ENCODE data around the gene ARL1. TPM values are rescaled to one million over a fixed set of nuclear protein-coding genes. Genes with fewer than 3 reads are reported as not detected.

The ARL1 gene
- total and polyA plus RNA-seq, 9 of the 15 experiments (the other 6 are each of a cell fraction or from before 2014, with no cell fraction given): 53.0 to 127 (median 68.6) TPM

DNA sequence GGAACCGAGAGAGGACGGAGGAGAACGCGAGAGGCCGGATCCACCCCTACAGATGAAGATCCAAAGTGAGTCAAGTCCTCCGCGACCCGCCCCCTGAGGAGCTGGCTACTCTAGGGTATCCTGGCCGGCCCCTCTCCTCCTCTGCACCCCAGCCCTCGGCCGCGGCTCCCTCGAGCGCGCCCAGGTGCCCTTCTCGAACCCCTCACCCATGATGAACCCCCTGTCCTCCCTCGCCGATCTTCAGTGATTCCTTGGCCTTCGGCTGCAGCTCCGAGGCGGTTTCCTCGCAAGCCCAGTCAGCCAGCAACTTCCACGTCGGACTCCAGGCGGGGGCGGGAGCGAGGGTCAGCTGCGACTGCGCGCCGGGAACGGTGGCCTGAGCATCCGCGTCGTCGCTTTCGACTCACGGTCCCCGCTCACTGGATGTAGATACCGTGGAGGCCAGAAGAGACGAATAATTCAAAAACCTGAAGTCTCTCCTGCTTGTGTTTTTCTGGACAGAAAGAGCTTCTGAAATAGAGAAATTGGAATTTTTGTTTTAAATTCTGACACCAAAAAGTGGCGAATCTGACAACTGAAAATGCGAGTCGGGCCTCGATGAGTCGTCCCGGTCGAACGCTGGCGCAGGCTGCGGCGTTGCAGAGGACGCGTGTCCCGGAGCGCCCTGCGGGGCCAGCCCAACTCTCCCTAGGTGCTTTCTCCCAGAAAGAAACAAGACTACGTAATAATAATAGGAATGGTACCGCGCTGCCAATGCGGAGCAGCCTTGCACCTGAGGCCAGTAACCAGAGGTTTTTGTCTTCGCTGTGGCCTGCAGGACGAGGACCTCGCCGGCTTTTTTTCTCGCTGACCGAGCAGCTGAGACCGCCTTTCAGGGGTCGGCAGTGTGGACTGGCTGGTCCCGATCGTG, at the start of gene ARL1 (continued):
- TF ChIP-seq, protein P1, sequence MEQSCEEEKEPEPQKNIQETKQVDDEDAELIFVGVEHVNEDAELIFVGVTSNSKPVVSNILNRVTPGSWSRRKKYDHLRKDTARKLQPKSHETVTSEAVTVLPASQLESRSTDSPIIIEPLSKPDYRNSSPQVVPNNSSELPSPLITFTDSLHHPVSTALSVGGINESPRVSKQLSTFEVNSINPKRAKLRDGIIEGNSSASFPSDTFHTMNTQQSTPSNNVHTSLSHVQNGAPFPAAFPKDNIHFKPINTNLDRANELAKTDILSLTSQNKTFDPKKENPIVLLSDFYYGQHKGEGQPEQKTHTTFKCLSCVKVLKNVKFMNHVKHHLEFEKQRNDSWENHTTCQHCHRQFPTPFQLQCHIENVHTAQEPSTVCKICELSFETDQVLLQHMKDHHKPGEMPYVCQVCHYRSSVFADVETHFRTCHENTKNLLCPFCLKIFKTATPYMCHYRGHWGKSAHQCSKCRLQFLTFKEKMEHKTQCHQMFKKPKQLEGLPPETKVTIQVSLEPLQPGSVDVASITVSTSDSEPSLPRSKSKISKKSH (CRISPR knock-in tag; IDR thresholded peaks at IDR 0.05): no peak
- no peak for TF ChIP-seq POLR2AphosphoS2 (IDR thresholded peaks at IDR 0.05; ENCODE audit: low read length)
- peak; percentile 93 for TF ChIP-seq SOX6 (IDR thresholded peaks at IDR 0.05)
- TF ChIP-seq NFE2 (IDR thresholded peaks at IDR 0.05; ENCODE audit: low read depth): no peak
- TF ChIP-seq ATF2 (CRISPR knock-in tag; IDR thresholded peaks at IDR 0.05): no peak
- TF ChIP-seq, protein P2, sequence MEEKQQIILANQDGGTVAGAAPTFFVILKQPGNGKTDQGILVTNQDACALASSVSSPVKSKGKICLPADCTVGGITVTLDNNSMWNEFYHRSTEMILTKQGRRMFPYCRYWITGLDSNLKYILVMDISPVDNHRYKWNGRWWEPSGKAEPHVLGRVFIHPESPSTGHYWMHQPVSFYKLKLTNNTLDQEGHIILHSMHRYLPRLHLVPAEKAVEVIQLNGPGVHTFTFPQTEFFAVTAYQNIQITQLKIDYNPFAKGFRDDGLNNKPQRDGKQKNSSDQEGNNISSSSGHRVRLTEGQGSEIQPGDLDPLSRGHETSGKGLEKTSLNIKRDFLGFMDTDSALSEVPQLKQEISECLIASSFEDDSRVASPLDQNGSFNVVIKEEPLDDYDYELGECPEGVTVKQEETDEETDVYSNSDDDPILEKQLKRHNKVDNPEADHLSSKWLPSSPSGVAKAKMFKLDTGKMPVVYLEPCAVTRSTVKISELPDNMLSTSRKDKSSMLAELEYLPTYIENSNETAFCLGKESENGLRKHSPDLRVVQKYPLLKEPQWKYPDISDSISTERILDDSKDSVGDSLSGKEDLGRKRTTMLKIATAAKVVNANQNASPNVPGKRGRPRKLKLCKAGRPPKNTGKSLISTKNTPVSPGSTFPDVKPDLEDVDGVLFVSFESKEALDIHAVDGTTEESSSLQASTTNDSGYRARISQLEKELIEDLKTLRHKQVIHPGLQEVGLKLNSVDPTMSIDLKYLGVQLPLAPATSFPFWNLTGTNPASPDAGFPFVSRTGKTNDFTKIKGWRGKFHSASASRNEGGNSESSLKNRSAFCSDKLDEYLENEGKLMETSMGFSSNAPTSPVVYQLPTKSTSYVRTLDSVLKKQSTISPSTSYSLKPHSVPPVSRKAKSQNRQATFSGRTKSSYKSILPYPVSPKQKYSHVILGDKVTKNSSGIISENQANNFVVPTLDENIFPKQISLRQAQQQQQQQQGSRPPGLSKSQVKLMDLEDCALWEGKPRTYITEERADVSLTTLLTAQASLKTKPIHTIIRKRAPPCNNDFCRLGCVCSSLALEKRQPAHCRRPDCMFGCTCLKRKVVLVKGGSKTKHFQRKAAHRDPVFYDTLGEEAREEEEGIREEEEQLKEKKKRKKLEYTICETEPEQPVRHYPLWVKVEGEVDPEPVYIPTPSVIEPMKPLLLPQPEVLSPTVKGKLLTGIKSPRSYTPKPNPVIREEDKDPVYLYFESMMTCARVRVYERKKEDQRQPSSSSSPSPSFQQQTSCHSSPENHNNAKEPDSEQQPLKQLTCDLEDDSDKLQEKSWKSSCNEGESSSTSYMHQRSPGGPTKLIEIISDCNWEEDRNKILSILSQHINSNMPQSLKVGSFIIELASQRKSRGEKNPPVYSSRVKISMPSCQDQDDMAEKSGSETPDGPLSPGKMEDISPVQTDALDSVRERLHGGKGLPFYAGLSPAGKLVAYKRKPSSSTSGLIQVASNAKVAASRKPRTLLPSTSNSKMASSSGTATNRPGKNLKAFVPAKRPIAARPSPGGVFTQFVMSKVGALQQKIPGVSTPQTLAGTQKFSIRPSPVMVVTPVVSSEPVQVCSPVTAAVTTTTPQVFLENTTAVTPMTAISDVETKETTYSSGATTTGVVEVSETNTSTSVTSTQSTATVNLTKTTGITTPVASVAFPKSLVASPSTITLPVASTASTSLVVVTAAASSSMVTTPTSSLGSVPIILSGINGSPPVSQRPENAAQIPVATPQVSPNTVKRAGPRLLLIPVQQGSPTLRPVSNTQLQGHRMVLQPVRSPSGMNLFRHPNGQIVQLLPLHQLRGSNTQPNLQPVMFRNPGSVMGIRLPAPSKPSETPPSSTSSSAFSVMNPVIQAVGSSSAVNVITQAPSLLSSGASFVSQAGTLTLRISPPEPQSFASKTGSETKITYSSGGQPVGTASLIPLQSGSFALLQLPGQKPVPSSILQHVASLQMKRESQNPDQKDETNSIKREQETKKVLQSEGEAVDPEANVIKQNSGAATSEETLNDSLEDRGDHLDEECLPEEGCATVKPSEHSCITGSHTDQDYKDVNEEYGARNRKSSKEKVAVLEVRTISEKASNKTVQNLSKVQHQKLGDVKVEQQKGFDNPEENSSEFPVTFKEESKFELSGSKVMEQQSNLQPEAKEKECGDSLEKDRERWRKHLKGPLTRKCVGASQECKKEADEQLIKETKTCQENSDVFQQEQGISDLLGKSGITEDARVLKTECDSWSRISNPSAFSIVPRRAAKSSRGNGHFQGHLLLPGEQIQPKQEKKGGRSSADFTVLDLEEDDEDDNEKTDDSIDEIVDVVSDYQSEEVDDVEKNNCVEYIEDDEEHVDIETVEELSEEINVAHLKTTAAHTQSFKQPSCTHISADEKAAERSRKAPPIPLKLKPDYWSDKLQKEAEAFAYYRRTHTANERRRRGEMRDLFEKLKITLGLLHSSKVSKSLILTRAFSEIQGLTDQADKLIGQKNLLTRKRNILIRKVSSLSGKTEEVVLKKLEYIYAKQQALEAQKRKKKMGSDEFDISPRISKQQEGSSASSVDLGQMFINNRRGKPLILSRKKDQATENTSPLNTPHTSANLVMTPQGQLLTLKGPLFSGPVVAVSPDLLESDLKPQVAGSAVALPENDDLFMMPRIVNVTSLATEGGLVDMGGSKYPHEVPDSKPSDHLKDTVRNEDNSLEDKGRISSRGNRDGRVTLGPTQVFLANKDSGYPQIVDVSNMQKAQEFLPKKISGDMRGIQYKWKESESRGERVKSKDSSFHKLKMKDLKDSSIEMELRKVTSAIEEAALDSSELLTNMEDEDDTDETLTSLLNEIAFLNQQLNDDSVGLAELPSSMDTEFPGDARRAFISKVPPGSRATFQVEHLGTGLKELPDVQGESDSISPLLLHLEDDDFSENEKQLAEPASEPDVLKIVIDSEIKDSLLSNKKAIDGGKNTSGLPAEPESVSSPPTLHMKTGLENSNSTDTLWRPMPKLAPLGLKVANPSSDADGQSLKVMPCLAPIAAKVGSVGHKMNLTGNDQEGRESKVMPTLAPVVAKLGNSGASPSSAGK (IDR thresholded peaks at IDR 0.05): peak; percentile 85
- TF ChIP-seq ZEB2 (IDR thresholded peaks at IDR 0.05): peak; percentile 100
- TF ChIP-seq, protein P3, sequence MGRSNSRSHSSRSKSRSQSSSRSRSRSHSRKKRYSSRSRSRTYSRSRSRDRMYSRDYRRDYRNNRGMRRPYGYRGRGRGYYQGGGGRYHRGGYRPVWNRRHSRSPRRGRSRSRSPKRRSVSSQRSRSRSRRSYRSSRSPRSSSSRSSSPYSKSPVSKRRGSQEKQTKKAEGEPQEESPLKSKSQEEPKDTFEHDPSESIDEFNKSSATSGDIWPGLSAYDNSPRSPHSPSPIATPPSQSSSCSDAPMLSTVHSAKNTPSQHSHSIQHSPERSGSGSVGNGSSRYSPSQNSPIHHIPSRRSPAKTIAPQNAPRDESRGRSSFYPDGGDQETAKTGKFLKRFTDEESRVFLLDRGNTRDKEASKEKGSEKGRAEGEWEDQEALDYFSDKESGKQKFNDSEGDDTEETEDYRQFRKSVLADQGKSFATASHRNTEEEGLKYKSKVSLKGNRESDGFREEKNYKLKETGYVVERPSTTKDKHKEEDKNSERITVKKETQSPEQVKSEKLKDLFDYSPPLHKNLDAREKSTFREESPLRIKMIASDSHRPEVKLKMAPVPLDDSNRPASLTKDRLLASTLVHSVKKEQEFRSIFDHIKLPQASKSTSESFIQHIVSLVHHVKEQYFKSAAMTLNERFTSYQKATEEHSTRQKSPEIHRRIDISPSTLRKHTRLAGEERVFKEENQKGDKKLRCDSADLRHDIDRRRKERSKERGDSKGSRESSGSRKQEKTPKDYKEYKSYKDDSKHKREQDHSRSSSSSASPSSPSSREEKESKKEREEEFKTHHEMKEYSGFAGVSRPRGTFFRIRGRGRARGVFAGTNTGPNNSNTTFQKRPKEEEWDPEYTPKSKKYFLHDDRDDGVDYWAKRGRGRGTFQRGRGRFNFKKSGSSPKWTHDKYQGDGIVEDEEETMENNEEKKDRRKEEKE (IDR thresholded peaks at IDR 0.05; ENCODE audit: borderline replicate concordance in 1 of 2, control insufficient read depth in 1 of 2, low read depth in 2 of 2, low read length in 1 of 2): no peak

Data from K562 (cell line).